GM18907 (cell line): ENCODE measurements around the gene C5orf15.
"Not testable (repeated sequence)": the region's sequence is repeated elsewhere in the genome, so short reads cannot be mapped to it uniquely, and the experiment has no call there.

Experiments
- ATAC-seq: cut with Tn5 transposase; IDR thresholded peaks from one replicate; pipeline ENCODE4 v1.9.1; 2021; ENCODE audit warnings: mild to moderate bottlenecking, moderate library complexity; ENCODE audit not compliant: unreplicated experiment

C5orf15 gene

DNA sequence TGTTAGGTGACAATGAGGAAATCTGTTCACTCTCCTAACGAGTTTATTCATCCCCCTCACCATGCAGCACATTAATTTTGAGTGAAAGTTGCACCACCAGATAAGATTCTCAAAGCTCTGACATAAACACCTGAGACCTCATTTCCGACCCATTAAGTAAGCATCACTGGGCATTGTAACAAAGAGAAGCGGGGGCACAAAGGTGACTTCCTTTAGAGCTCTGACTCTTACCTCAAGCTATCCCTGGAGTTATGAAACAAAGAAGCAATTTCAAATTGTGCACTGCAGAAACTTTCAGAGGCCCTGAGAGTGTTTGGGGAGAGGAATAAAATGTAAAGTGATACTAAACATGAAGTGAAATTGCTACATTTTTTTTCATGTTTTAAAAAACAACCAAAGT is 29.5 kb downstream of the C5orf15 start:
- ATAC-seq: peak; percentile 45

DNA sequence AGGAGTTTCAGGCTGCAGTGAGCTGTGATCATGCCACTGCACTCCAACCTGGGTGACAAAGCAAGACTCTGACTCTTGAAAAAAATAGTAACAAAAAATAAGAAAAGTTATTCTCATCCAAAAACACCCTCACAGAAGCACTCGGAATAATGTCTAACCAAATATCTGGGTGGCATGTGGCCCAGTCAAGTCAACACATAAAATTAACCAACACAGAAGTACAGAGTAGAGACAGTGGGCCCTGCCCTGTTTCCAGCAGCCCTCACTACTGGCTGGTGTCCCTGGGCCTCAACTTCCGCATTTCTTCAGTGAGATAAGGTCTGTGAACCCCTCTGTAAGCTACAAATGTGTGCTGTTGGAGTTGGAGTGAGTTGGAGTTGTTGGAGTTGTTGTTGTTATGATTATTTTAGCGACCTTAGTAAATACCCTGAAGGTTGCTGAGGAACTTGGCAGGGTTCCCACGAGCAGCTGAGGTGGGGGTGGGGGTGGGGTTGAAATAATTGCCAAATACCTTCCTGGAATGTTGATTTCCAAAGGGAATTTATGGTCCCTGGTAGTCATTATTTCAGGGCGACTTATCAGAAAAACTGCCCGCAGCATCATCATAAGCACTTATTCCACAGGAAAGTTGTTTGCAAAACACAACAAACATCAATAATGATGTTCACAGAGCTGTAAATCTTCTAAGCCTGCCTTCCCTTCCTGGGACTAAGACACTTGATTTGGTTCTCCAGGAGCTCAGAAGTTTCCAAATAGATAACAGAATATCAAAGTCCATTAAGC is 30.2 kb downstream of the C5orf15 start:
- ATAC-seq: no peak

DNA sequence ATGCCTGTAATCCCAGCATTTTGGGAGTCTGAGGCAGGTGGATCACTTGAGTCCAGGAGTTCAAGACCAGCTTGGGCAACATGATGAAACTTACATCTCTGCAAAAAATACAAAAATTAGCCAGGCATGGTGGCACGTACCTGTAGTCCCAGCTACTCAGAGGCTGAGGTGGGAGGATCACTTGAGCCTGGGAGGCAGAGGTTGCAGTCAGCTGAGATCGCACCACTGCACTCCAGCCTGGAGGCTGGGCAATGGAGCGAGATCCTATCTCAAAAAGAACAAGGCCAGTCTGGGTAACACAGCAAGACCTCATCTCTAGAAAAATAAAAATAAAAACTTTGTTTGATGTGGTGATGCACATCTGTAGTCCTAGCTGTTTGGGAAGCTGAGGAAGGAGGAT is 30.8 kb downstream of the C5orf15 start:
- ATAC-seq: not testable (repeated sequence)

GRCh38 chr5:133936651-133937015 is 31.8 kb downstream of the C5orf15 start:
- ATAC-seq: no peak

GRCh38 chr5:133935991-133936650 is 32.3 kb downstream of the C5orf15 start:
- not testable (repeated sequence) for ATAC-seq

DNA sequence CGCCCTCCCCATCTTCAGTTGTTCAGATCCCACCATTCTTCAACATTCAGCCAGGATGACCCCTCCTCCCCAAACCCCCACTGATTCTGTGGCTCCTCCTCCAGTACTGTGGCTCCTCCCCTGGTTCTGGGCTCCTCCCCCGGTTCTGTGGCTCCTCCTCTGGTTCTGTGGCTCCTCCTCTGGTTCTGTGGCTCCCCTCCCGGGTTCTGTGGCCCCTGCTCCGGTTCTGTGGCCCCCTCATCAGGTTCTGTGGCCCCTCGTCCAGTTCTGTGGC is 32.8 kb downstream of the C5orf15 start:
- no peak for ATAC-seq

DNA sequence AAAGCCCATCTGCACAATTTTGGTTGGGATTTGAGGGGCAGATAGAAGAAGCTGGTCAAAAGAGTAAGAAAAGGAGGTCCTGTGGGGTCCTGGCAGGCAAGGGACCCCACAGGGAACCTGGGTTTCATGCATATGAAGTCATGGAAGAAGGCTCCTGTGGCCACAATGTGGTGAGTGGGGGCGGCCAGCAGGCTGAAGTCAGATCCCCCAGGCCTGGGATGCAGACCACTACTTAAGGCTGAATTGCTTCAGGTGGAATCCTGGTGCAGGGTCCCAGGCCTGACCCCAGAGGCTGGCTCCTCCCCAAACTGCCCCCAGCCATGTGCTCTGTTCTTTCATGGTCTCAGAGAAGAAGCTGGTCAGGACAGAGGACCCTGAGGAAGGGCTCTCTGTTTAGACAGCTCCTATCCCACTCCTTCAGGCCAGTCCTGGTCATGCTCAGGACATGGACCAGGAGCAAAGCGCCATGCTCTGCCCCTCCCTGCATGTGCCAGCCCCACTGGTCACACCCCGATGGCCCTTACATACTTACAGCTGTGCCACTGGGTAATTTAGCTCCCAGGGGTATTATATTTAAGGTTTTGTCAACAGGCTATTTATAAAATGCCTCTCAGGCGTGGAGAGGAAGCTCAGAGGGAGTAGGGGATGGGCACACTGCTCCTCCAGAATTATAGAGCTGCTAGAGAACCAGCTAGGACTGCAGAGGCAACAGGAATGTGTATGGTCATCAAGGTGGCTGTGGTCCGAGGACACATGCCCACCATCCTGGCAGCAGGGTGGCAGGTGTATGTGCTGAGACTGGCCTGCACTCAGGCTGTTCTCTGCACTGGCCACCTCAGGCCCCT is 33.4 kb downstream of the C5orf15 start:
- peak; percentile 52 for ATAC-seq

GRCh38 chr5:133934311-133934710 is 34.1 kb downstream of the C5orf15 start:
- ATAC-seq: no peak

- ATAC-seq: no peak
These were observed 34.6 kb downstream of the C5orf15 start for GRCh38 chr5:133933670-133934295.

DNA sequence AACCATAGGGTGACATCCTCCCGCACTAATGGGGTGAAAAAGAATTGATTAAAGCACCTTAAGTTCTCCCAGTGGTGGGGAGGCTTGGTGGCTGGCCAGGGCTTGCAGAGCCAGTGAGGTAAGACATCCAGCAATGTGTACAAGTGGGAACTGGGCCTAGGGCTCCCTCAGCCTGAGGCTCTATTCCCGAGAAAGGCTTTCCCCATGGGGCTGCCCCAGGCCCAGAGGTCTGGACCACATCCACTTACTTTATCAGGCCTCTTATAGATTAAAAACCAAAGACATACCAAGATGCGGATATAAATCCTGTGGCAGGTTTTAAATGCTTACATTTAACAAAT is 35.3 kb downstream of the C5orf15 start:
- no peak for ATAC-seq

DNA sequence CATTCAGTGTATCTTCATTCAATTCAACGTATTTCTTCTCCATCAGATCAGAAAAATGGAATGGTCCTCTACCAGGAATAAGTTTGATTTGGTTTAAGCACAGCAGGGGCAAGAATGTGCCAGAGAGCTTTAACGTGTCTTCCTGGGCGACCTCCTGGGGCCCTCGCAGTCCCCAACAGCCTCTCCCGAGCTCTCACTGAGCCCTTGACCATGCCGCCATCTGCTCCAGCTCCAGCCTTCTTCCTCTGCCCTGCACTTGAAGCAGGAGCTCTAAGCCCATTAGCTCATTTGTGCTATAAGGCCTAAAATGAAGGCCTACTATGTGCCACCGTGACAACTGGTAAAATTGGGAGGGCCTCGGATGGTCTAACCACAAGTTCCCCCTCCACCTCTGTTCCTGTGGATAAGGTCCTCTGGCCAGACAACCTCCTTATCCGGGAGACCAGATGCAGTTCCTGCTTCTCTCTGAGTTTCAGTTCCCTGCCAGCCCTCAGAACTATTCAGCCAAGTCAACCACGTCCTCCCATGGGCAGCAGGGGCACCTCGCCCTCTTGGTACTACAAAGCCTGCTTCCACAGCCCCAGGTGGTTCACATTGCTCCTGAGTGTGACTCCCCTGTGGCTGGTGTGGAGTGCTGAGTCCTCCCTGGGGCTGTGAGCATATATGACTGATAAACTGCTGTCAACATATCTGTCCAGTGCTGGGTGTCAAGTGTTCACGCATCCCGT is 35.8 kb downstream of the C5orf15 start:
- ATAC-seq: peak; percentile 28

DNA sequence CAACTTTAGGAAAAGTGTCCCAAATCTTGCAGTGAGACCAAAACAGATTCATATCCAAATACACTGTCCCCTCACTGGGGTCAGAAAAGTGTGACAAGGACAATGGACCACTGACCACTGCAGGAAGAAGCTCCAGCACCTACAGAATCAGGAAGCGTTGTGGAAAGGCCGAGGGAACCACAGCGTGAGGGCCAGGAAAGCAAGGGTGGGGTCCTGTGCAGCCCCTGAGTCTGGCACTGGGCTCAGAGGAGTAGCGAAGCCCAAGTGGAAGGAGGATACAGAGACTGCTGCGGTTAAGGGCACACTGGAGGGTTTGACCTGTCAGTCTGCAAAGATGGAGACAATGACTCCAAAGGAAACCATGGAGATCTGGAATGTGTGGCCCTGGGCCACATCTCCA is 36.9 kb downstream of the C5orf15 start:
- no peak for ATAC-seq

DNA sequence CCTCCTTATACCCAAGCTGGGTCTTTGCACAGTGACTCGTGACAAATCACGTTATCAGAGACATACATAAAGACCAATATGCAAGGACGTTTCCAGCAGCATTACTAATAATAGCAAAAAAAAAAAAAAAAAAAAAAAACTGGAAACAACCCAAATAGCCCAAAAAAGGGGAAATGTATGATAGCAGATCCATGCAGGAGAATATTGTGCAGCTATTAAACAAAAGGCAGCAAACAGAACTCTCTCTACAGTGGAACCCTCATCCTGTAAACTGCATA is 37.7 kb downstream of the C5orf15 start:
- ATAC-seq: no peak

DNA sequence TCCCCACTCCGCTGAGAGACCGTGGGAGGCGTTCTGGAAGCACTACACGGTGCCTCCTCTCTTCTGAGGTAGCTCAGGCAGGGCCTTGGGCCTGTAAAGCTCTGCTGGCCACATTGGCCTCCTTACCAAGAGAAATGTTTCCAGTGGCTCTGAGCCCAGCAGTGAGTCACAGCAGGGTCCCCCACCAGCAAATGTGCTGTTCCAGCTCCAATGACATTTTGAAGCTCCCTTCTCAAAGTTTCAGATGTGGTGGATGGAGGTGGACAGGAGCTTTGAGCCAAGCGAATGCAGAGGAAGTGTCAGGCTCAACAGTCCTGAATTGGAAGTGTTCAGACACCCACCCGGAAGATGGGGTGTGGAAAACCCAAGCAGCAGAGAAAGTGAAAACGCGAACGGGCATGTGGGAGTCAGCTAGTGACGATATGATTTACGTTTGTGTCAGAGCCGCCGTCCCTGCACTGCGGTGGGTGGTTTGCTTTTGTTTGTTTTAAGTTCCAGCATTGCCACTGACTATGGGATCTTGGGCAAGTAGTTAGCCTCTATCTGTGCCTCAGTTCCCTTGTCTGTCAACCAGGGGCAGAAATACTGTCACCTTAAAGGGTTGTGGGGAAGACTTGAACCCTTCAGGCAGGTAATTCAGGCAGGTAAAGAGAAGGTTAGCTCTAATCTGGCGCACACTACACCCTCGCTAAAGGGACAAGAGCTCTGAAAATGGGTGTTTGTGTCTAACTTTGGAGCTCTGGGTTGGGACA is 38.2 kb downstream of the C5orf15 start:
- no peak for ATAC-seq

DNA sequence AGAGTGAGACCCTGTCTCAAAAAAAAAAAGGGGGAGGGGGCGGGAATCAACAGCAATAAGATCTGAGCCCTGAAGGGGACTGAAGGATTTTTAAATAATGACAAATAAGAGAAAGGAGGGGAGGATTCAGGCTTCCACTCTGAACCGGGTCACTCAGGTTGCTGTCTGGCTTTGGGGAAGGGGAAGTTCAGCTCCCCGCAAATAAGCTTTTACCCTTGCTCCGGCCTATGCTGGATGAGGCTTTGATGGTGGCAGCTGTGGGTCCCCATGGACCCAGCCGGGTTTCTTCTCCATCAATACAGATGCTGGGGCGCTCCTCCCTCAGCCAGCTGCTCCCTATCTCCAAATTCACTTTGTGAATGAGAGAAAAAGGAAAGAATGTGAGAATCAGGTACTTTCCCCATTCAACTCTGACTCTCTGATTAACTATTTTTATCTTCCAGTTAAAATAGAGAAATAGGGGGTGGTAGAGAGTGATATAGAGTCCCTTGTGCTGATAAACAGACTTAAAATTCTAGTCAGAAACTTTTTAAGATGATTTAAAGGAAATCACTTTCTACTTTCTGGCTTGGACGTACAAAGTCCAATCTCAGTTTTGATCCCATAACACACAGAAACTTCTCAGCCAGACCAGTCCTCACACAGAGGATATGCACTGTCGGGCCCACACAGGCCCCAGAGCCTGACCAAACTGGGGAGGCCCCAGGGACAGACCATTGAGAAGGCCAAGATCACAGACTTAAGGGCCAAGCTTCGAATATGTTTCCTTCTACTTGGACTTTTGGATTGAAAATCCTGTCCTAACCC is 39.6 kb downstream of the C5orf15 start:
- ATAC-seq: peak; percentile 40

DNA sequence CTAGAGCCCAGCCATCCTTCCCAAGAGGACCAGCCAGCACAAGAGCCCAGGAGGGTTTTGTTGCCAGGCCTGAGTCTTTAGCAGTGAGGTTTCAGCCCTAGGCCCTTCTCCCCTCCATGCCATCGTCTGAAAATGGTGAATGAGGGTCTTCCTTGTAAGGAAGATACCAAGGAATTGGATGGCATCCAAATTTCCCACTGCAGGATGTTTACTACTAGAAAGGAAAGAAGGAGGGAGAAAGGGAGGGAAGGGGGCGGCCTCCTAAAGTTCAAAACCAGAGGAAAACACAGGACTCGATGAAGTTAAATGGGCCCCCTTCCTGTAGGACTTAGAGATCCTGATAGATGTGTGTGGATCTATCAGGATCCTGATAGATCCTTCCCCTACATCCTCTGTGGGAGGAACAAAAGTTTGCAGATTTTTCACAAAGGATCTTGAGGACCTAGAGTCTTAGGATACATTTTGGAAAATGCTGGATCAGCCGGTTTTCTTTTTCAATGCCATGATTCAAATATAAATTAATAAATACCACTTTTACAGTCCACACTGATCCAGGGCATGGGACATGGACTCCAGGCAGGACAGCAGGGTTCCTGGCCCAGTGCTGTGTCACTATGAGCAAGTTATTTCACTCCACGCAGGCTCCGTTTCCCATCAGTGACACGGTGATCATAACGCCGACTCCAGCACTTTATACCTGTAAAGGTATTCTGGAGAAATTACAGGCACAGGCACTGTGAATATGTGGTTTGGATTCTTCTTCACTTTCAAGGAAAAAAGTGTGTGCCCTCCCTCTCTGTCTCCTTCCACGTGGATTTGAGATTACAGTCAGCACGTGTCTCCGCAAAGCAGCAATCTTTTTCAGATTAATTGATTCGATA is 40.9 kb downstream of the C5orf15 start:
- ATAC-seq: no peak

GRCh38 chr5:133926489-133927299 is 41.7 kb downstream of the C5orf15 start:
- no peak for ATAC-seq
